HepG2 (cell line): ENCODE results near the gene ETV2. TPM values are rescaled to one million over a fixed set of nuclear protein-coding genes. Genes with fewer than 3 reads are reported as not detected.
A peak's percentile ranks its signal among the peaks of the same experiment; 100 is the strongest.

Source experiments
- DZIP1 ChIP-seq: sonication (generic); formaldehyde crosslinking; IDR thresholded peaks from 2 replicates; pipeline ENCODE4 v1.5.0; 2020; ENCODE audit warnings: mild to moderate bottlenecking, missing genetic modification reagents
- GZF1 ChIP-seq: sonication (generic); formaldehyde crosslinking; IDR thresholded peaks from 2 replicates; pipeline ENCODE4 v1.5.1; 2020; ENCODE audit warnings: mild to moderate bottlenecking, missing genetic modification reagents
- HCFC1 ChIP-seq: fragments of 150-350 bp; IDR thresholded peaks from 2 replicates; pipeline ENCODE4 v1.6.1; 2014; ENCODE audit warnings: low read depth, low read length
- MAFK ChIP-seq, 2 experiments: IDR thresholded peaks in 1 of 2; conservative IDR thresholded peaks in 1 of 2; 2 replicates each; pipeline ENCODE4 v1.6.1; 2011; ENCODE audit warnings: improper control_type of control experiment in 2 of 2, low read length in 2 of 2
- NFRKB ChIP-seq: fragments of 450-650 bp; IDR thresholded peaks from 2 replicates; pipeline ENCODE4 v1.6.1; 2017
- NONO ChIP-seq, 2 experiments: fragments of 450-650 bp in 1 of 2; sonication (generic) in 1 of 2; formaldehyde crosslinking in 1 of 2; IDR thresholded peaks in 1 of 2; conservative IDR thresholded peaks in 1 of 2; 2 replicates each; pipeline versions ENCODE4 v1.6.1 to v1.8.0; 2017 to 2022; ENCODE audit warnings: mild to moderate bottlenecking in 1 of 2, missing genetic modification reagents in 1 of 2, moderate library complexity in 1 of 2
- NR0B2 ChIP-seq: sonication (generic); formaldehyde crosslinking; IDR thresholded peaks from 2 replicates; pipeline ENCODE4 v1.4.0; 2020; ENCODE audit warnings: mild to moderate bottlenecking, missing genetic modification reagents
- NR1H2 ChIP-seq: sonication (generic); formaldehyde crosslinking; IDR thresholded peaks from 2 replicates; pipeline ENCODE4 v1.8.1; 2022; ENCODE audit warnings: low read depth, missing genetic modification reagents, borderline replicate concordance
- PITX1 ChIP-seq: sonication (generic); formaldehyde crosslinking; IDR thresholded peaks from 2 replicates; pipeline ENCODE4 v1.5.1; 2020; ENCODE audit warnings: mild to moderate bottlenecking, missing genetic modification reagents
- POLR2AphosphoS5 ChIP-seq: IDR thresholded peaks from 2 replicates; pipeline ENCODE4 v1.6.1; 2012; ENCODE audit warnings: low read depth, low read length
- SP140L ChIP-seq: sonication (generic); formaldehyde crosslinking; IDR thresholded peaks from 2 replicates; pipeline ENCODE4 v1.4.0; 2020; ENCODE audit warnings: missing genetic modification reagents, borderline replicate concordance
- TFDP1 ChIP-seq: IDR thresholded peaks from 2 replicates; pipeline ENCODE4 v1.6.1; 2016; ENCODE audit warnings: missing compliant biosample characterization, missing genetic modification reagents, borderline replicate concordance
- ZNF282 ChIP-seq: fragments of 450-650 bp; IDR thresholded peaks from 2 replicates; pipeline ENCODE4 v1.6.1; 2018; ENCODE audit not compliant: partially characterized antibody
- ZNF605 ChIP-seq: sonication (generic); formaldehyde crosslinking; IDR thresholded peaks from 2 replicates; pipeline ENCODE4 v1.8.0; 2022; ENCODE audit warnings: mild to moderate bottlenecking, missing genetic modification reagents
- polyA plus RNA-seq, 8 experiments: library from polyadenylated mRNA; depleted of rRNA in 3 of 8; stranded (reverse) in 7 of 8; unstranded in 1 of 8; fragments of >200 nt; fragmentation: Illumina TruSeq in 4 of 8; extraction: Trizol in 4 of 8; gene quantifications; 2 replicates each; pipeline versions ENCODE4 v1.2.1 to v1.2.3, GENCODE V29; 2011 to 2016; ENCODE audit warnings: low read depth in 4 of 8, missing spikeins in 1 of 8, mixed read lengths in 1 of 8; ENCODE audit not compliant: insufficient read depth in 1 of 8
- total RNA-seq, 5 experiments: library from RNA; depleted of rRNA; stranded (reverse); fragments of >200 nt; fragmentation: Illumina TruSeq; extraction: Trizol; gene quantifications; 2 replicates each; pipeline ENCODE4 v1.2.3, GENCODE V29; 2016; ENCODE audit warnings: low read depth in 1 of 5
- TF ChIP-seq, protein P1 (sequence below): sonication (generic); formaldehyde crosslinking; IDR thresholded peaks from 2 replicates; pipeline ENCODE4 v1.4.0; 2020; ENCODE audit warnings: low read depth, missing genetic modification reagents
- TF ChIP-seq, protein P2 (sequence below): sonication (generic); formaldehyde crosslinking; IDR thresholded peaks from 2 replicates; pipeline ENCODE4 v1.4.0; 2020; ENCODE audit warnings: mild to moderate bottlenecking, missing genetic modification reagents
- TF ChIP-seq, protein P3 (sequence below): sonication (generic); formaldehyde crosslinking; IDR thresholded peaks from 2 replicates; pipeline ENCODE4 v1.5.0; 2020; ENCODE audit warnings: mild to moderate bottlenecking, missing genetic modification reagents
- TF ChIP-seq, protein P4 (sequence below): sonication (generic); formaldehyde crosslinking; IDR thresholded peaks from 2 replicates; pipeline ENCODE4 v1.4.0; 2020; ENCODE audit warnings: mild to moderate bottlenecking, missing genetic modification reagents

Gene ETV2
- total and polyA plus RNA-seq, 2 of the 13 experiments (the other 11 are each of a cell fraction or from before 2014, with no cell fraction given) = 0.07 to 0.20 TPM

DNA sequence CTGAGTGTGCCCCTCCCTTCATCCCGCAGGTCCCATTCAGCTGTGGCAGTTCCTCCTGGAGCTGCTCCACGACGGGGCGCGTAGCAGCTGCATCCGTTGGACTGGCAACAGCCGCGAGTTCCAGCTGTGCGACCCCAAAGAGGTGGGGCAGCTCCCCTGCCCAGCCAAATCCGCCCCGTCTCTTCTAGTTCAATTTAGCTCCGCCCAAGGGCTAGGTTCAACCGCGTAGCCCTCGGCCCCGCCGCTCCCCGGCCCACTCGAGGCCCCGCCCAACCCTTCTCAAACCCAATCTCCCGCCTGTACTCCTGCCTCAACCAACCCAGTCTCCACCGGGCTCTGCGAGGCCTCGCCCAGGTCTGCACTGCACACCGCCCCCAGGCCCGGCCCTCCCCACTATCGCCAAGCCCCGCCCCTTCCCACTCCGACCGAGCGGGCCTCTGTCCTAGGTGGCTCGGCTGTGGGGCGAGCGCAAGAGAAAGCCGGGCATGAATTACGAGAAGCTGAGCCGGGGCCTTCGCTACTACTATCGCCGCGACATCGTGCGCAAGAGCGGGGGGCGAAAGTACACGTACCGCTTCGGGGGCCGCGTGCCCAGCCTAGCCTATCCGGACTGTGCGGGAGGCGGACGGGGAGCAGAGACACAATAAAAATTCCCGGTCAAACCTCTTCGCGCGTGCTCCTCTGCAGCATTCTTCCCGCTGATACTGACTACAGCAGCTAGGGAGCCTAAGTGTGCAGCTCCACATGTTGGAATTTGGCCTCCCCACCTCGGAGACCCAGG, 2.9 kb downstream of the ETV2 start (continued):
- TF ChIP-seq, protein P1, sequence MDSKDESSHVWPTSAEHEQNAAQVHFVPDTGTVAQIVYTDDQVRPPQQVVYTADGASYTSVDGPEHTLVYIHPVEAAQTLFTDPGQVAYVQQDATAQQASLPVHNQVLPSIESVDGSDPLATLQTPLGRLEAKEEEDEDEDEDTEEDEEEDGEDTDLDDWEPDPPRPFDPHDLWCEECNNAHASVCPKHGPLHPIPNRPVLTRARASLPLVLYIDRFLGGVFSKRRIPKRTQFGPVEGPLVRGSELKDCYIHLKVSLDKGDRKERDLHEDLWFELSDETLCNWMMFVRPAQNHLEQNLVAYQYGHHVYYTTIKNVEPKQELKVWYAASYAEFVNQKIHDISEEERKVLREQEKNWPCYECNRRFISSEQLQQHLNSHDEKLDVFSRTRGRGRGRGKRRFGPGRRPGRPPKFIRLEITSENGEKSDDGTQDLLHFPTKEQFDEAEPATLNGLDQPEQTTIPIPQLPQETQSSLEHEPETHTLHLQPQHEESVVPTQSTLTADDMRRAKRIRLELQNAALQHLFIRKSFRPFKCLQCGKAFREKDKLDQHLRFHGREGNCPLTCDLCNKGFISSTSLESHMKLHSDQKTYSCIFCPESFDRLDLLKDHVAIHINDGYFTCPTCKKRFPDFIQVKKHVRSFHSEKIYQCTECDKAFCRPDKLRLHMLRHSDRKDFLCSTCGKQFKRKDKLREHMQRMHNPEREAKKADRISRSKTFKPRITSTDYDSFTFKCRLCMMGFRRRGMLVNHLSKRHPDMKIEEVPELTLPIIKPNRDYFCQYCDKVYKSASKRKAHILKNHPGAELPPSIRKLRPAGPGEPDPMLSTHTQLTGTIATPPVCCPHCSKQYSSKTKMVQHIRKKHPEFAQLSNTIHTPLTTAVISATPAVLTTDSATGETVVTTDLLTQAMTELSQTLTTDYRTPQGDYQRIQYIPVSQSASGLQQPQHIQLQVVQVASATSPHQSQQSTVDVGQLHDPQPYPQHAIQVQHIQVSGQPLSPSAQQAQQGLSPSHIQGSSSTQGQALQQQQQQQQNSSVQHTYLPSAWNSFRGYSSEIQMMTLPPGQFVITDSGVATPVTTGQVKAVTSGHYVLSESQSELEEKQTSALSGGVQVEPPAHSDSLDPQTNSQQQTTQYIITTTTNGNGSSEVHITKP (CRISPR knock-in tag) = 0 out of 2 replicates have a peak, but pooled peaks have one; percentile 64
- TF ChIP-seq NONO (IDR thresholded peaks at IDR 0.05) (no peak), NONO (CRISPR knock-in tag; conservative IDR thresholded peaks at IDR 0.05) (0 out of 2 replicates have a peak, but pooled peaks have one; percentile 22), NFRKB (no peak), DZIP1 (no peak), NR0B2 (CRISPR knock-in tag) (peak; percentile 48; the same call in 1 of the 2 replicates), MAFK (conservative IDR thresholded peaks at IDR 0.05 in 1 of 2, IDR thresholded peaks at IDR 0.05 in 1 of 2; ENCODE audit: low read length in 2 of 2) (no peak), HCFC1 (no peak), ZNF605 (0 out of 2 replicates have a peak, but pooled peaks have one; percentile 25), PITX1 (no peak), TFDP1 (CRISPR knock-in tag) (no peak), SP140L (no peak), ZNF282 (no peak), NR1H2 (CRISPR knock-in tag) (no peak), POLR2AphosphoS5 (0 out of 2 replicates have a peak, but pooled peaks have one; percentile 20), GZF1 (no peak)
- TF ChIP-seq, protein P2, sequence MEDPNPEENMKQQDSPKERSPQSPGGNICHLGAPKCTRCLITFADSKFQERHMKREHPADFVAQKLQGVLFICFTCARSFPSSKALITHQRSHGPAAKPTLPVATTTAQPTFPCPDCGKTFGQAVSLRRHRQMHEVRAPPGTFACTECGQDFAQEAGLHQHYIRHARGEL (CRISPR knock-in tag) = no peak
- TF ChIP-seq, protein P3, sequence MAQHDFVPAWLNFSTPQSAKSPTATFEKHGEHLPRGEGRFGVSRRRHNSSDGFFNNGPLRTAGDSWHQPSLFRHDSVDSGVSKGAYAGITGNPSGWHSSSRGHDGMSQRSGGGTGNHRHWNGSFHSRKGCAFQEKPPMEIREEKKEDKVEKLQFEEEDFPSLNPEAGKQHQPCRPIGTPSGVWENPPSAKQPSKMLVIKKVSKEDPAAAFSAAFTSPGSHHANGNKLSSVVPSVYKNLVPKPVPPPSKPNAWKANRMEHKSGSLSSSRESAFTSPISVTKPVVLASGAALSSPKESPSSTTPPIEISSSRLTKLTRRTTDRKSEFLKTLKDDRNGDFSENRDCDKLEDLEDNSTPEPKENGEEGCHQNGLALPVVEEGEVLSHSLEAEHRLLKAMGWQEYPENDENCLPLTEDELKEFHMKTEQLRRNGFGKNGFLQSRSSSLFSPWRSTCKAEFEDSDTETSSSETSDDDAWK (CRISPR knock-in tag) = no peak
- TF ChIP-seq, protein P4, sequence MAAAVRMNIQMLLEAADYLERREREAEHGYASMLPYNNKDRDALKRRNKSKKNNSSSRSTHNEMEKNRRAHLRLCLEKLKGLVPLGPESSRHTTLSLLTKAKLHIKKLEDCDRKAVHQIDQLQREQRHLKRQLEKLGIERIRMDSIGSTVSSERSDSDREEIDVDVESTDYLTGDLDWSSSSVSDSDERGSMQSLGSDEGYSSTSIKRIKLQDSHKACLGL (CRISPR knock-in tag) = peak; percentile 78
